ENCODE results near the gene ATP2C1.

Gene ATP2C1

DNA sequence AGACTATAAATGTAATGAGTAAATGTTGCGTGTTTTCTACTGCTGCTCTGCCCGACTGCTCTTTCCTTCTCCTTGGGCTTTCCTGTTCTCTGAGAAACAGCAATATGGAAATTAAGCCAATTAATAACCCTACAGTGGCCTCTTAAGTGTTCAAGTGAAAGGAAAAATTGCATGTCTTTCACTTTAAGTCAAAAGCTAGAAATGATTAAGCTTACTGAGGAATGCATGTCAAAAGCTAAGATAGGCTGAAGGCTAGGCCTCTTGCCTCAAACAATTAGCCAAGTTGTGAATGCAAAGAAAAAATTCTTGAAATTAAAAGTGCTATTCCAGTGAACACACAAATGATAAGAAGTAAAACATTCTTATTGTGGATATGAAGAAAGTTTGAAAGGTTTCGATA, 55.0 kb downstream of the ATP2C1 start:
- peaks cover 16% of the 10 kb centered on the region for H3K36me3 ChIP-seq (ENCODE audit: control insufficient read depth, low read depth, low read length)

DNA sequence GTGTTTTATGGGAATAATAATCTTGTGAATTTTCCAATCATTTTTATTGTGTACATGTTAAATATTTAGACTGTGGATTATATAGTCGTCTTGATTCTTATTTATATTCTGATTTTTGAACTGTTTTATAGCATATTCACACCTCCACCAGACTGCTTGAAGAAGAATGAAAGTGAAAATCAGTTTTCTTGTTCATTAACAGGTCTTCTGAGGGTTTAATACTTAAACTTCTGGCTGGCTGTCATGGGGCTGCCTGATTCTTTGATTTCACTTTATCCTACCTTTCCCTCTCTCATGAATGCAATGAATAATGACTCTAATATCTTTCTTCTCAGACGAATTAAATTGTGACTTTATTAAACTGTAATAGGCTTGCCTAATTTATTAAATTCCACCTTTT, 56.2 kb downstream of the ATP2C1 start:
- Histone ChIP-seq H3K9me3 (ENCODE audit: control insufficient read depth, low read depth, low read length) (no peaks in the 10 kb centered on the region), H3K27ac (ENCODE audit: low read length) (no peak overlapping the region), H3K27me3 (ENCODE audit: control insufficient read depth, insufficient read depth, low read length) (no peaks in the 10 kb centered on the region), H3K4me1 (ENCODE audit: control insufficient read depth, low read depth, low read length) (no peaks in the 10 kb centered on the region), H3K9ac (ENCODE audit: low read length) (no peak overlapping the region), H3K4me3 (ENCODE audit: low read length) (no peak overlapping the region), H3K36me3 (ENCODE audit: control insufficient read depth, low read depth, low read length) (peaks cover 13% of the 10 kb centered on the region)

More for the DNA sequence above, 55.0 kb downstream of the ATP2C1 start:
- no peak overlapping the region for H3K27ac ChIP-seq (ENCODE audit: low read length)
- H3K9ac ChIP-seq (ENCODE audit: low read length), result no peak overlapping the region
- H3K27me3 ChIP-seq (ENCODE audit: control insufficient read depth, insufficient read depth, low read length), result no peaks in the 10 kb centered on the region
- no peaks in the 10 kb centered on the region for H3K4me1 ChIP-seq (ENCODE audit: control insufficient read depth, low read depth, low read length)
- H3K4me3 ChIP-seq (ENCODE audit: low read length), result no peak overlapping the region
- H3K9me3 ChIP-seq (ENCODE audit: control insufficient read depth, low read depth, low read length), result no peaks in the 10 kb centered on the region

DNA sequence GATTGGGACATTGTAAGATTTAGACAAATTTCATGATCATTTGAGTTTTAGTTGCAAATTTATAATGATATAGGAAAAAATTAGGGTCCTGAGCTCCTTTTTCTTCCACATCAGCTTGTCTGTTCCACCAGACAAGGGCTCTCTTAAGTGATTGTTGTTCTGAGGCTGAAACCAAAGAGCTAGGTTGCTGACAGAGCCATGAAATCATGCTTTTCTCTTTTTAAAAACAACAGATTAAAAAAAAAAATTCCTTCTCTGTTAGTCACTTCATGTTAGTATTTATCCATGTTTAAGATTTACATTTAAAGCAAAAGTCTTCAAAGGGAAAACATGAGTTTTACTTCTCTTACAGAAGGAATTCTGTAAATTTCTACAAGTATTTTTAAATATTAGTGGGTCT, 56.8 kb downstream of the ATP2C1 start:
- Histone ChIP-seq H3K4me1 (ENCODE audit: control insufficient read depth, low read depth, low read length) (no peaks in the 10 kb centered on the region), H3K9ac (ENCODE audit: low read length) (no peak overlapping the region), H3K27ac (ENCODE audit: low read length) (no peak overlapping the region), H3K36me3 (ENCODE audit: control insufficient read depth, low read depth, low read length) (peaks cover 13% of the 10 kb centered on the region), H3K27me3 (ENCODE audit: control insufficient read depth, insufficient read depth, low read length) (no peaks in the 10 kb centered on the region), H3K4me3 (ENCODE audit: low read length) (no peak overlapping the region), H3K9me3 (ENCODE audit: control insufficient read depth, low read depth, low read length) (no peaks in the 10 kb centered on the region)

DNA sequence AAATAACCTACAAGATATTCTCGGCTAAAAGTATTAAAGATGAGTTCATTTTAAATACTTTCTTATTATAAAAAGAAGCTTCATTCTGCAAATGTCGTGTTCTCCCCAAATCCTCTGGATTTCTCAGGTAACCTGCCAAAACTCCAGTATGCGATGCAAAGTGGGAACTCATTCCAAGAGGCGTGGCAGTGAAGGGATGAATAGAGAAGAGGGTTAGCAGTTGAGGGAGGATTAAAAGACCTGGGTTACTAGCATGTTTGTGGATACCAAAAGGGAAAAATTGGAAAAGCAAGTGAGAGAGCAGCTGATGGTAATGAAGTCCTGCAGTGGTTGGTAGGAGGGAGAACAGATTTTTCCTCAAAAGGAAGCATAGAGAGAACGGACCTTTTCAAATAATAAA, 61.6 kb downstream of the ATP2C1 start:
- Histone ChIP-seq H3K27me3 (ENCODE audit: control insufficient read depth, insufficient read depth, low read length) (no peaks in the 10 kb centered on the region), H3K36me3 (ENCODE audit: control insufficient read depth, low read depth, low read length) (peaks cover 14% of the 10 kb centered on the region), H3K4me1 (ENCODE audit: control insufficient read depth, low read depth, low read length) (no peaks in the 10 kb centered on the region), H3K4me3 (ENCODE audit: low read length) (no peak overlapping the region), H3K9me3 (ENCODE audit: control insufficient read depth, low read depth, low read length) (no peaks in the 10 kb centered on the region), H3K9ac (ENCODE audit: low read length) (no peak overlapping the region), H3K27ac (ENCODE audit: low read length) (no peak overlapping the region)

DNA sequence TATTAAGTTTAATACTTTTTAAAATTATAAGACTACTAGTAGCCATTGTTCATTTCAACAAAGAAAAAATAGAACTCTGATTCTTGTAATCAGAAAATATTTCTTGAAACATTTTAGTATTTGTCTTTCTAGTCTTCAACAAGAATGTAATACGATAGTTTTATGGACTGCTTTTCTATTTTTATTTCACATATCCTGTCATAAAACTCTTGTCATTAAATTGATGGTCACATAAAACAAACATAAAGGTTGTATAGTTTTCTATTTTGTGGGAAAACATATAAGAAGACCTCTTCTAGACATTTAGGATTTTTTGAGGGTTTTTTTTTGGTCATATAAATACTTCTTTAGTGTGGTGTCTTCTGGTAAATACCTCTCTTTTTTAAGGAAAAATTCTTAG, 62.4 kb downstream of the ATP2C1 start:
- no peak overlapping the region for H3K4me3 ChIP-seq (ENCODE audit: low read length)
- no peaks in the 10 kb centered on the region for H3K27me3 ChIP-seq (ENCODE audit: control insufficient read depth, insufficient read depth, low read length)
- H3K27ac ChIP-seq (ENCODE audit: low read length), result no peak overlapping the region
- no peaks in the 10 kb centered on the region for H3K4me1 ChIP-seq (ENCODE audit: control insufficient read depth, low read depth, low read length)
- H3K9ac ChIP-seq (ENCODE audit: low read length), result no peak overlapping the region
- no peaks in the 10 kb centered on the region for H3K9me3 ChIP-seq (ENCODE audit: control insufficient read depth, low read depth, low read length)
- H3K36me3 ChIP-seq (ENCODE audit: control insufficient read depth, low read depth, low read length), result peaks cover 15% of the 10 kb centered on the region

DNA sequence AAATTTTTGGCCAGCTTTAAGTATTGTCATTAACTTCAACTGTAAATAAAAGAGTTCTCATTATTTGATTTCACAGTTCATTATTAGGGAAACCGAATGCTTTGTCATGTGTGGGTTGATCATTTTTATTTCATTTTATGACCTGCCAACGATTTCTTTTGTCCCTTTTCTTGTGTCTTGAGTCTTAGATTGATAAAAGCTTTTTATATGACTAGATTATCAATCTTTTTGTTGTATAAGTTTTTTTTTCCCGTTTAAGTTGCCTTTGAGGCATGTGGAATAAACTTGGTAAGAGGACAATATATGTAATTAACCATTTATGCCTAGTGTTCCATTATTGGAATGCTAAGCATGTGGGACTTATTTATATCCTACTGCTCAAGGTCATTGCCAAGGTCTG, 62.8 kb downstream of the ATP2C1 start:
- H3K9me3 ChIP-seq (ENCODE audit: control insufficient read depth, low read depth, low read length), result no peaks in the 10 kb centered on the region
- H3K4me3 ChIP-seq (ENCODE audit: low read length), result no peak overlapping the region
- H3K27me3 ChIP-seq (ENCODE audit: control insufficient read depth, insufficient read depth, low read length), result no peaks in the 10 kb centered on the region
- no peak overlapping the region for H3K27ac ChIP-seq (ENCODE audit: low read length)
- no peak overlapping the region for H3K9ac ChIP-seq (ENCODE audit: low read length)
- no peaks in the 10 kb centered on the region for H3K4me1 ChIP-seq (ENCODE audit: control insufficient read depth, low read depth, low read length)
- peaks cover 19% of the 10 kb centered on the region for H3K36me3 ChIP-seq (ENCODE audit: control insufficient read depth, low read depth, low read length)

DNA sequence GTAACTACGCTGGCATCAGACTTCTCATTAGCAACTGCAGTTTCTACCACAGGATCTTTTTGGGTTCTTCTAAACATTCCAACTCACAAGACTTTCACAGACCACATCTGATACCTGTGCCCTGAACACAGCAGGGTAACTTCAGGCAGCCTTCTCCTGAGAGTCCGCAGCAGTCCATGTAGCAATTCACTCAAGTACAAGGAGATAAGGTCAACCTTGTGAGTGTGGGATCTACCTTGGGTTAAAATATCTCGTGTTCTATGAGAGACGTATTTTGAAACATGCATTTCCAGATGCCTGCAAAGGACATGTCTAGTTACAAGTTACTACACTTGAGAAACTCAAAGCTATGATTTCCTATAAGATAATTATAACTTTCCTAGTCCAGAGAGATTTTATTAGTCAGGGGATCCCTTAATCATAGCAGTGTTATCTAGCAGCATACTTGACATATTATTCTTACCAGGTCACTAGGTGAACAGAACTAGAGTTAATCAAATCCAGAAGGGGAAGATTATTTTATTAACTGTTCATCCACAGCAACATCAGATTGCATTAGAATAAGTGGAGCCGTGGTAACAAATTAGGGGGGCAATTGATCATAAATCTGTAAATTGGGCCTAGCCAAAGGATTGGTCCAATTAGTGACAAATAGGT, 66.4 kb downstream of the ATP2C1 start:
- H3K4me3 ChIP-seq (ENCODE audit: low read length), result no peak overlapping the region
- H3K36me3 ChIP-seq (ENCODE audit: control insufficient read depth, low read depth, low read length), result peaks cover 25% of the 10 kb centered on the region
- H3K27me3 ChIP-seq (ENCODE audit: control insufficient read depth, insufficient read depth, low read length), result no peaks in the 10 kb centered on the region
- H3K4me1 ChIP-seq (ENCODE audit: control insufficient read depth, low read depth, low read length), result peaks cover 12% of the 10 kb centered on the region
- H3K27ac ChIP-seq (ENCODE audit: low read length), result no peak overlapping the region
- no peaks in the 10 kb centered on the region for H3K9me3 ChIP-seq (ENCODE audit: control insufficient read depth, low read depth, low read length)
- H3K9ac ChIP-seq (ENCODE audit: low read length), result no peak overlapping the region

DNA sequence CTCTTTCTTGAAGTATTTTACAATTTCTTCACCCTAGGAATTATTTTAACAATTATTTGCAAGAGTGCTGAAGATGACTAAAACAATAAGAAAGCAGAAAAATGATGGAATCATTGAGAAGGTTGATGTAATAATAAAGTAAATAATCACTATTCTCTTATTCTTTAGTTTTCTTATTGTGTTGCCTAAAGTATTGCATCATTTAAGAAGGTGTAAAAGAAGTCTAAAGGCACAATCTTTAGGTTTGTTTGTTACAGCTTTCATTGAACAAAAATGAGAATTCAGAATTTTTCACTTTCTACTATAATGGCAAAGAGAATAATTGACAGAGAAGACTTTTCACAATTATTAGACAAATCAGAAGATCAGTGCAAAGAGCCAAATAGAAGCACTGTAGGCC, 67.6 kb downstream of the ATP2C1 start:
- Histone ChIP-seq H3K27ac (ENCODE audit: low read length) (no peak overlapping the region), H3K27me3 (ENCODE audit: control insufficient read depth, insufficient read depth, low read length) (no peaks in the 10 kb centered on the region), H3K4me3 (ENCODE audit: low read length) (no peak overlapping the region), H3K4me1 (ENCODE audit: control insufficient read depth, low read depth, low read length) (peaks cover 12% of the 10 kb centered on the region), H3K9me3 (ENCODE audit: control insufficient read depth, low read depth, low read length) (no peaks in the 10 kb centered on the region), H3K36me3 (ENCODE audit: control insufficient read depth, low read depth, low read length) (peaks cover 33% of the 10 kb centered on the region), H3K9ac (ENCODE audit: low read length) (no peak overlapping the region)

DNA sequence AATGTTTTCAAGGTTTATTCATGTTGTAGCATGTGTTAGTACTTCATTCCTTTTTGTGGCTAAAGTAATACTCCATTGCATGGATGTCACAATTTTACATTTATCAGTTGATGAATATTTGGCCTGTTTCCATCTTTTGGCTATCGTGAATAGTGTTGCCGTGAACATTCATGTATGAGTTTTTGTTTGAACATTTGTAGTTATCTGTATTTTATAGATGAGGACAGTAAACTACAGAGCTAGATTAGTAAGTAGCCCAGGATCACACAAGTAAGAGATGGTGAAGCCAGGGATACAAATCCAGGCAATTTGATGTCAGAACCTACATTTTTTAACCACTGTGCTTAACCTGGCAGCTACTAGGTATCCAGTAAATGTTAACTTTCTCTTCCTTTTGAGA, 69.6 kb downstream of the ATP2C1 start:
- H3K27ac ChIP-seq (ENCODE audit: low read length), result no peak overlapping the region
- H3K36me3 ChIP-seq (ENCODE audit: control insufficient read depth, low read depth, low read length), result peaks cover 45% of the 10 kb centered on the region
- no peaks in the 10 kb centered on the region for H3K9me3 ChIP-seq (ENCODE audit: control insufficient read depth, low read depth, low read length)
- no peak overlapping the region for H3K9ac ChIP-seq (ENCODE audit: low read length)
- no peaks in the 10 kb centered on the region for H3K27me3 ChIP-seq (ENCODE audit: control insufficient read depth, insufficient read depth, low read length)
- H3K4me3 ChIP-seq (ENCODE audit: low read length), result no peak overlapping the region
- peaks cover 12% of the 10 kb centered on the region for H3K4me1 ChIP-seq (ENCODE audit: control insufficient read depth, low read depth, low read length)

DNA sequence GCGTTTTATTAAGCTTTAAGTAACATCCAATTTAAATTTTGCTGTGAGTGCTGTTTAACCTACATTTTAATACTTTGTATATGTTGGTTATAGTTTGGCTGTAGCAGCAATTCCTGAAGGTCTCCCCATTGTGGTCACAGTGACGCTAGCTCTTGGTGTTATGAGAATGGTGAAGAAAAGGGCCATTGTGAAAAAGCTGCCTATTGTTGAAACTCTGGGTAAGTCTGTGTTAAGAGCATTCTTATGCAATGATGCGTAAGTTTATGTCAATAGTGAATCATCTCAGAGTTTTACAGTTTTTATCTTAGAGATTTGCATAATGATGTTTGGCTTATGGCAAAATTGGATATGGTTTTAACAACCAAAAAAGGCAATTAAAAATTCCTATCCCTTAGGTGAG, 70.0 kb downstream of the ATP2C1 start:
- Histone ChIP-seq H3K9me3 (ENCODE audit: control insufficient read depth, low read depth, low read length) (no peaks in the 10 kb centered on the region), H3K27ac (ENCODE audit: low read length) (no peak overlapping the region), H3K27me3 (ENCODE audit: control insufficient read depth, insufficient read depth, low read length) (no peaks in the 10 kb centered on the region), H3K36me3 (ENCODE audit: control insufficient read depth, low read depth, low read length) (peaks cover 45% of the 10 kb centered on the region), H3K9ac (ENCODE audit: low read length) (no peak overlapping the region), H3K4me3 (ENCODE audit: low read length) (no peak overlapping the region), H3K4me1 (ENCODE audit: control insufficient read depth, low read depth, low read length) (peaks cover 12% of the 10 kb centered on the region)

DNA sequence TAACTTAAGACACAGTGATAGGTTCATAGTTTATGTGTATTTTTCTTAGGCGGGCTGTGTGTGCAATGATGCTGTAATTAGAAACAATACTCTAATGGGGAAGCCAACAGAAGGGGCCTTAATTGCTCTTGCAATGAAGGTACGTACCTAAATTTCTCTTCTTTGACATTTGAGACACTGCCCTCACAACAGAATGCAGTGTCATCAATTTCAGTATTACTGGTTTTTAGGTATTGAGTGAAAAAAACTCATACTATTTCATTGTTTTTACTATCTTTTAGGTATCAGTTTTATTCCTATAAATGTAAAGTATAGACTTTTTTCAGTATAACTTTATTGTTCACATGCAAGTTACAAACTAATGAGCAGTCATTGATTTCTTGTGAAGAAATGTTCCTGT, 73.4 kb downstream of the ATP2C1 start:
- H3K27ac ChIP-seq (ENCODE audit: low read length), result no peak overlapping the region
- no peaks in the 10 kb centered on the region for H3K27me3 ChIP-seq (ENCODE audit: control insufficient read depth, insufficient read depth, low read length)
- H3K36me3 ChIP-seq (ENCODE audit: control insufficient read depth, low read depth, low read length), result peaks cover 31% of the 10 kb centered on the region
- H3K9ac ChIP-seq (ENCODE audit: low read length), result no peak overlapping the region
- no peaks in the 10 kb centered on the region for H3K9me3 ChIP-seq (ENCODE audit: control insufficient read depth, low read depth, low read length)
- peaks cover 12% of the 10 kb centered on the region for H3K4me1 ChIP-seq (ENCODE audit: control insufficient read depth, low read depth, low read length)
- H3K4me3 ChIP-seq (ENCODE audit: low read length), result no peak overlapping the region

DNA sequence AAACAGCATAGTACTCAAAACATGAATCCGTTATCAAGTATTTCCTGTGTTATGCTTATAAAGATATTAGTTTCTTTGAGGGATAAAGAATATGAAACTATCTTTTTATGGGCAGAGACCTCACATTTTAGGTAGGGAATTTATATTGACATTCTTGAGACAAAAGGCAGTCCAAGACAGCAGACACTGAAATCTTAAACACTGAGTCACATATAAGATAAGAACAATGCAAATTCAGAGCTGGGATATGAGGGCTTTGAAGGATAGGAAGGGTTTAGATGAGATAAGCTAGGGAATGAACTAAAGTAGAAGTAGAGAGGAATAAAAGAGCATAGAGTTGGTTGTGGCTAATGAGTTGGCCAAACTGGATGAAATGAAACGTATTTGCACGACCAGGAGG, 74.3 kb downstream of the ATP2C1 start:
- no peak overlapping the region for H3K27ac ChIP-seq (ENCODE audit: low read length)
- H3K9ac ChIP-seq (ENCODE audit: low read length), result no peak overlapping the region
- no peak overlapping the region for H3K4me3 ChIP-seq (ENCODE audit: low read length)
- H3K36me3 ChIP-seq (ENCODE audit: control insufficient read depth, low read depth, low read length), result peaks cover 31% of the 10 kb centered on the region
- H3K4me1 ChIP-seq (ENCODE audit: control insufficient read depth, low read depth, low read length), result peaks cover 12% of the 10 kb centered on the region
- no peaks in the 10 kb centered on the region for H3K27me3 ChIP-seq (ENCODE audit: control insufficient read depth, insufficient read depth, low read length)
- no peaks in the 10 kb centered on the region for H3K9me3 ChIP-seq (ENCODE audit: control insufficient read depth, low read depth, low read length)
